ENCODE results near the gene BLMH. TPM values are rescaled to one million over a fixed set of nuclear protein-coding genes. Genes with fewer than 3 reads are reported as not detected.

Gene BLMH
- total RNA-seq, 1 donor from 2014 or later: 87.1 TPM

- TF ChIP-seq CTCF (conservative IDR thresholded peaks at IDR 0.05): no peak
- peaks cover 6% of the 10 kb centered on the region for H3K9me3 Mint-ChIP-seq
- no peak overlapping the region for H3K4me3 Mint-ChIP-seq
- H3K36me3 Mint-ChIP-seq (ENCODE audit: low read depth): peaks cover 3% of the 10 kb centered on the region
- H3K4me1 Mint-ChIP-seq: peaks cover 8% of the 10 kb centered on the region
- H3K27me3 Mint-ChIP-seq (ENCODE audit: low read depth): peaks cover 78% of the 10 kb centered on the region
- no peak overlapping the region for H3K27ac Mint-ChIP-seq (ENCODE audit: unreplicated experiment)
- DNase-seq (ENCODE audit: low read depth, low spot score): no peak
Measured at GRCh38 chr17:30238003-30238344, 53.8 kb downstream of the BLMH start.

- peaks cover 84% of the 10 kb centered on the region for H3K27me3 Mint-ChIP-seq (ENCODE audit: low read depth)
- no peak overlapping the region for H3K27ac Mint-ChIP-seq (ENCODE audit: unreplicated experiment)
- peaks cover 8% of the 10 kb centered on the region for H3K4me1 Mint-ChIP-seq
Measured at GRCh38 chr17:30237296-30238002, 54.3 kb downstream of the BLMH start.

GRCh38 chr17:30236766-30237165, 55.0 kb downstream of the BLMH start:
- TF ChIP-seq CTCF (conservative IDR thresholded peaks at IDR 0.05): peak; percentile 49
- H3K27me3 Mint-ChIP-seq (ENCODE audit: low read depth): peaks cover 86% of the 10 kb centered on the region
- peak overlapping the region; percentile 36 for H3K4me3 Mint-ChIP-seq
- no peak overlapping the region for H3K27ac Mint-ChIP-seq (ENCODE audit: unreplicated experiment)
- peaks cover 8% of the 10 kb centered on the region for H3K4me1 Mint-ChIP-seq
- peak; percentile 64 for DNase-seq (ENCODE audit: low read depth, low spot score)
- peaks cover 3% of the 10 kb centered on the region for H3K36me3 Mint-ChIP-seq (ENCODE audit: low read depth)
- peaks cover 6% of the 10 kb centered on the region for H3K9me3 Mint-ChIP-seq

More at GRCh38 chr17:30237296-30238002, 54.3 kb downstream of the BLMH start:
- Mint-ChIP-seq H3K36me3 (ENCODE audit: low read depth) (peaks cover 3% of the 10 kb centered on the region), H3K9me3 (peaks cover 6% of the 10 kb centered on the region), H3K4me3 (no peak overlapping the region)
- no peak for TF ChIP-seq CTCF (conservative IDR thresholded peaks at IDR 0.05)
- no peak for DNase-seq (ENCODE audit: low read depth, low spot score)

GRCh38 chr17:30236297-30236624, 55.5 kb downstream of the BLMH start:
- Mint-ChIP-seq H3K27ac (ENCODE audit: unreplicated experiment) (no peak overlapping the region), H3K9me3 (peaks cover 6% of the 10 kb centered on the region), H3K4me3 (peak overlapping the region; percentile 74), H3K36me3 (ENCODE audit: low read depth) (peaks cover 3% of the 10 kb centered on the region), H3K27me3 (ENCODE audit: low read depth) (peaks cover 89% of the 10 kb centered on the region), H3K4me1 (peaks cover 8% of the 10 kb centered on the region)
- DNase-seq (ENCODE audit: low read depth, low spot score): no peak
- no peak for TF ChIP-seq CTCF (conservative IDR thresholded peaks at IDR 0.05)

GRCh38 chr17:30235386-30236296, 56.1 kb downstream of the BLMH start, which contains the start of gene SLC6A4:
TSS of gene SLC6A4 (minus strand) at chr17:30235697. CDS start at chr17:30221958, 13,739 bp downstream.
- no peak for DNase-seq (ENCODE audit: low read depth, low spot score)
- peaks cover 90% of the 10 kb centered on the region for H3K27me3 Mint-ChIP-seq (ENCODE audit: low read depth)
- no peak within 1 kb of the TSS for H3K27ac Mint-ChIP-seq (ENCODE audit: unreplicated experiment)
- H3K4me3 Mint-ChIP-seq: peak within 1 kb of the TSS; percentile 74
- peaks cover 6% of the 10 kb centered on the region for H3K9me3 Mint-ChIP-seq
- TF ChIP-seq CTCF (conservative IDR thresholded peaks at IDR 0.05): no peak
- H3K4me1 Mint-ChIP-seq: peaks cover 8% of the 10 kb centered on the region
- H3K36me3 Mint-ChIP-seq (ENCODE audit: low read depth): peaks cover 3% of the 10 kb centered on the region
